Activated CD8-positive, alpha-beta memory T cell treated with anti-CD3 and anti-CD28 coated beads, Interleukin-2, amount 10 ng/mL, durations not matched to agents 7 days and 5 days (primary cell): ENCODE measurements around the gene IFTAP. TPM values are rescaled to one million over a fixed set of nuclear protein-coding genes. Genes with fewer than 3 reads are reported as not detected.
"Not testable (repeated sequence)": the region's sequence is repeated elsewhere in the genome, so short reads cannot be mapped to it uniquely, and the experiment has no call there.

Source experiments
- ATAC-seq: fragments of 150-1000 bp; cut with Tn5 transposase; one replicate; pipeline ENCODE4 v1.10.0; 2021; ENCODE audit warnings: moderate library complexity
- CTCF ChIA-PET: fragments of 350-600 bp; sonication (Branson Sonifier 250); formaldehyde crosslinking; loops from one replicate; lab custom pipeline; 2021; ENCODE audit warnings: antibody characterized with exemption; lab: Charles Lee
- DNase-seq: peaks from one replicate; pipeline ENCODE4 v3.0.0-alpha.2; 2020
- H3K27ac Mint-ChIP-seq: one replicate; pipeline ENCODE4 v1.8.0; 2021; ENCODE audit warnings: mild to moderate bottlenecking, mixed read lengths
- H3K27me3 Mint-ChIP-seq: one replicate; pipeline ENCODE4 v1.8.0; 2021; ENCODE audit warnings: mixed read lengths
- H3K36me3 Mint-ChIP-seq: one replicate; pipeline ENCODE4 v1.8.0; 2021; ENCODE audit warnings: mild to moderate bottlenecking, mixed read lengths
- H3K4me1 Mint-ChIP-seq: one replicate; pipeline ENCODE4 v1.8.0; 2021; ENCODE audit warnings: mixed read lengths
- H3K4me3 Mint-ChIP-seq: one replicate; pipeline ENCODE4 v1.8.0; 2021; ENCODE audit warnings: mild to moderate bottlenecking, moderate library complexity, mixed read lengths
- H3K9me3 Mint-ChIP-seq: one replicate; pipeline ENCODE4 v1.8.0; 2022; ENCODE audit warnings: low read depth, mixed read lengths
- total RNA-seq, 2 experiments: library from RNA; stranded (reverse); gene quantifications; one replicate each; pipeline ENCODE4 v1.2.3, GENCODE V29; 2021

Gene IFTAP
- total RNA-seq, 2 experiments from 2014 or later, result 1.1 to 2.0 TPM

- CTCF ChIA-PET, result no interaction called here
Observed at GRCh38 chr11:36627471-36627870, 33.2 kb downstream of the IFTAP start.

GRCh38 chr11:36628141-36628540, 33.8 kb downstream of the IFTAP start:
- peaks cover 7% of the 10 kb centered on the region for H3K4me1 Mint-ChIP-seq
- no peaks in the 10 kb centered on the region for H3K36me3 Mint-ChIP-seq
- no peak overlapping the region for H3K4me3 Mint-ChIP-seq
- no peaks in the 10 kb centered on the region for H3K9me3 Mint-ChIP-seq
- CTCF ChIA-PET, result no interaction called here
- no peak overlapping the region for H3K27ac Mint-ChIP-seq
- ATAC-seq (no peak), DNase-seq (no peak)
- peaks cover 4% of the 10 kb centered on the region for H3K27me3 Mint-ChIP-seq

More at GRCh38 chr11:36627471-36627870, 33.2 kb downstream of the IFTAP start:
- Mint-ChIP-seq H3K36me3 (no peaks in the 10 kb centered on the region), H3K4me1 (peaks cover 7% of the 10 kb centered on the region), H3K27me3 (peaks cover 4% of the 10 kb centered on the region), H3K4me3 (no peak overlapping the region), H3K27ac (no peak overlapping the region), H3K9me3 (no peaks in the 10 kb centered on the region)
- ATAC-seq (no peak), DNase-seq (no peak)

DNA sequence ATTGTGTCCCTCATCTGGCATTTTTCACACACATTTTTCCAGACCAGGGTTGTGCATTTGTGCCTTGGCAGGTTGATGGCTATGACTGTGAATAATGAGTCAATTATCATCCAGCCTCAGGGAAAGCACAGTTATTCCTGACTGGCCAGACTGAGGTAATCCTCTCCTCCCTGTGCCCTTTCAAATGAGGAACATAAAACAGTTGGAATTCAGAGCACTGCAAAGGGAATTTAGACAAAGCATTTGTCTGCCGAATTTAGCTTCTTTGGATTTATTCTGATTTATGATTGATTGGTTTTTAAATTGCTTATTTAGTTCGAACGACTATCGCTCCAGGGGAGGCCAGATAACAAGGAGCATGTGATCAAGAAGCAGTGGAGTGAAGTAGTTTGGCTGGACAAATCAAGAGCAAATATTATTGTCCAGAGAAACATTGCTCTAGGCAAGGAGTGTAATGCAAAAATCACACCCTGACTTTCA, 34.5 kb downstream of the IFTAP start:
- peaks cover 7% of the 10 kb centered on the region for H3K27me3 Mint-ChIP-seq
- peaks cover 7% of the 10 kb centered on the region for H3K4me1 Mint-ChIP-seq
- H3K4me3 Mint-ChIP-seq, result no peak overlapping the region
- no peaks in the 10 kb centered on the region for H3K9me3 Mint-ChIP-seq
- H3K27ac Mint-ChIP-seq, result no peak overlapping the region
- H3K36me3 Mint-ChIP-seq, result no peaks in the 10 kb centered on the region
- ATAC-seq (no peak), DNase-seq (no peak)
- CTCF ChIA-PET, result no interaction called here

DNA sequence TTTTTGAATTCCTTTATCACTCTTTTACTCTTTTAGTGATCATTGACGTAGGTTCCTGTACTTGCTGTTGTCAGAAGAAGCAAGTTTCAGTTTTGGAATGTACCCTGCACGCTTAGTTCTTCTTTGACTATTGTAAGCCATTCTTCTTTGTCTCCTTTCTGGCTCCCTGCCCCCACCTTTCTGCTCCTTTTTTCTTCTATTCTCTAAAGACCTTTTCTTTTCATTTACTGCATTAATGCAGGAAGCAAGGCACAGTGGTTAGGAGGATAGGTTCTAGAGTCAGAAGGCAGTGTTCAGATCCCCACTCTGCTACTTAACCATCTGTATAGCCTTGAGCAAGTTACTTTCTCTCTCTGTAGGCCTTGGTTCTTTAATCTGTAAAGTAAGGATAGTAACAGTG, 37.5 kb downstream of the IFTAP start:
- ATAC-seq, result peak; percentile 45
- CTCF ChIA-PET, result no interaction called here
- no peak for DNase-seq
- Mint-ChIP-seq H3K9me3 (no peaks in the 10 kb centered on the region), H3K4me3 (no peak overlapping the region), H3K27me3 (peaks cover 3% of the 10 kb centered on the region), H3K36me3 (no peaks in the 10 kb centered on the region), H3K4me1 (peaks cover 7% of the 10 kb centered on the region), H3K27ac (no peak overlapping the region)

GRCh38 chr11:36635066-36635862, 41.0 kb downstream of the IFTAP start:
- Mint-ChIP-seq H3K27ac (no peak overlapping the region), H3K4me1 (peaks cover 7% of the 10 kb centered on the region), H3K36me3 (no peaks in the 10 kb centered on the region), H3K9me3 (no peaks in the 10 kb centered on the region), H3K4me3 (no peak overlapping the region), H3K27me3 (peaks cover 3% of the 10 kb centered on the region)
- DNase-seq (no peak), ATAC-seq (no peak)
- CTCF ChIA-PET, result no interaction called here

DNA sequence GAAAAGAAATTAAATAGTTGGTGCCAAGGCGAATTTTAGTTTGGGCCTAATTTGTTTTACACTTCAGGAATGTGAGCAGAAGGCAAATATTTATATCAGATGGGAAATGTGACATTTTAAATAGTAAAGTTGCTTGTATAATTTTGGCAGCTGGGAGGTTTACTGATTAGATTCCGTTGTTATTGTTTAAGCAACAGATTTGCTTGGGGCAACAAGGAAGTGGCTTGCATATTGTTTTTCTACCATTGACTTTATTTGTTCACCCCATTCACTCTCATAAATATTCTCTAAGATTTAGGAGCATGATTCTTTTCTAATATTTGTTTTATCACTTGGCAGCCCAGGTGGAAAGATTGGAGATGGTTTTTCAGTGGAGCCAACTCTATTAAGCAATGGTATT, 44.3 kb downstream of the IFTAP start:
- H3K4me1 Mint-ChIP-seq, result no peaks in the 10 kb centered on the region
- peaks cover 9% of the 10 kb centered on the region for H3K27me3 Mint-ChIP-seq
- DNase-seq, result no peak
- CTCF ChIA-PET, result no interaction called here
- H3K27ac Mint-ChIP-seq, result no peak overlapping the region
- ATAC-seq, result no peak
- no peak overlapping the region for H3K4me3 Mint-ChIP-seq
- H3K9me3 Mint-ChIP-seq, result no peaks in the 10 kb centered on the region
- H3K36me3 Mint-ChIP-seq, result no peaks in the 10 kb centered on the region

DNA sequence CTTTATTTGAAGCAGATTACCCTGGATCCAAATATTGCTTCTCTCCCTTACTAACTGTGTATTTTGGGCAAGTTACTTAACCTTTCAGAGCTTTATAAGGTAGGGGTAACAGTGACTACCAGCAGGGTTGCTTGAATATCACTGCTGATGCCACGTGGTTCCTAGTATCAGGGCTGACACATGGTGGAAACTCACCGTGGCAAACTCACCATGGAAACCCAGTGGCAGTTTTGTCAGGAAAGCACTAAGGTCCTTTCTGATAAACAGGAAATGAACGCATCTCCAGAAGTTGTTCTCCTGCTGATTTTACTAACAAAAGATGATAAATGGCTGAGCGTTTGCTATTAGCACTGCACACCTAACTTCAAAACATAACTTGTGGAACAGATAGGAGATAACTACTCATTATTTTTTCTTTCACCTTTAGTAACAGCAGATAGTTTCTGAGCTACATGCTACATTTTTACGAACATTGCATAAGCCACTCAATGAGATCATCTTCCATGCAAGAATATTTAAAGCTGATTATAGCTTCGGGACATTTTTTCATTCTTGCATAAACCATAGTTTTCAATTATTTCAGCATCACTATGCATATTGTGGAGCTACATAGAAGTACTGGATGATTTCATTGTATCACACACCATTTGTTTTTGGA, 63.4 kb downstream of the IFTAP start:
- H3K36me3 Mint-ChIP-seq, result peaks cover 2% of the 10 kb centered on the region
- DNase-seq (no peak), ATAC-seq (no peak)
- H3K9me3 Mint-ChIP-seq, result peaks cover 2% of the 10 kb centered on the region
- H3K4me3 Mint-ChIP-seq, result no peak overlapping the region
- no peaks in the 10 kb centered on the region for H3K4me1 Mint-ChIP-seq
- peaks cover 2% of the 10 kb centered on the region for H3K27me3 Mint-ChIP-seq
- no peak overlapping the region for H3K27ac Mint-ChIP-seq
- CTCF ChIA-PET, result interaction anchor here (0.9 kb wide), 1 partner anchor 43 kb away, joined by 3 read pairs; no protein-coding TSS in a partner anchor

DNA sequence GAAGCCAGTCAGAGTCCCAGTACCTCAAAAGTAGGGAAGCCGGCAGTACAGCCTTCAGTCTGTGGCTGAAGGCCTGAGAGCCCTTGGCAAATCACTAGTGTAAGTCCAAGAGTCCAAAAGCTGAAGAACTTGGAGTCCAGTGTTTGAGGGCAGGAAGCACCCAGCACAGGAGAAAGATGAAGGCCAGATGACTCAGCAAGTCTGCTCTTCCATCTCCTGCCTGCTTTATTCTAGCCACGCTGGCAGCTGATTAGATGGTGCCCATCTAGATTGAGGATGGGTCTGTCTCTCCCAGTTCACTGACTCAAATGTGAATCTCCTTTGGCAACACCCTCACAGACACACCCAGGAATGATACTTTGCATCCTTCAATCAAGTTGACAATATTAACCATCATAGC, 67.1 kb downstream of the IFTAP start:
- H3K36me3 Mint-ChIP-seq, H3K27me3 Mint-ChIP-seq, H3K9me3 Mint-ChIP-seq, ATAC-seq, H3K4me1 Mint-ChIP-seq, H3K4me3 Mint-ChIP-seq, H3K27ac Mint-ChIP-seq, DNase-seq: not testable (repeated sequence)
- CTCF ChIA-PET, result interaction anchor here (1.4 kb wide), 1 partner anchor 10 kb away, joined by 4 read pairs; no protein-coding TSS in a partner anchor

DNA sequence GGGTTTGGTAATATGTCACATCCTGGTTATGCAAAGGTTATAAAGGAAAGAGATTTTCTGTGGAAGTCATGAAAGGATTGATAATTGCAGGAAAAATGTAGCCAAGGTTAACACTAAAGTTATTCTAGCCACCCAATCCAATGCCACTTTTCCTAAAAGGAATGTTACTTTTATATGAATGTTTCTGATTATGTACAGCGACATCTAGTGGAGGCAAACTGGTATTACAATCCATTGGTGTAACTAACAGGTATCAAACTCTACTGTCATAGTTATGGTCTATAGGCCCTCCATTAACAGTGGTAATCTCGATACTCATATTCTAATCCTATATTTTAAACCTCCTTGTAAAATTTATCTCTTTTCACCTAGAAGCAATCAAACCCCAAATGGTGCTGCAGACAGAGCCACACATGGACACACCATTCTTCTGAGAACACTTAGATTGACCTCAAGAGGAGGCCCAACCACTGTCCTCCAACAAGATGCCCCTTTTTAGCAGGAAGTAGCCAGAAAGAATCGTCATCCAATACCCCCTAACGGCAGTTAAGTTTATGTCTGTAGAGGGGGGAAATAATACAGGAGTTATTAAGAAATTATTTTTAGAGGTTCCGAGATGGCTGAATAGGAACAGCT, 78.6 kb downstream of the IFTAP start:
- Mint-ChIP-seq H3K4me1 (no peaks in the 10 kb centered on the region), H3K27ac (no peak overlapping the region), H3K4me3 (no peak overlapping the region), H3K9me3 (no peaks in the 10 kb centered on the region), H3K36me3 (no peaks in the 10 kb centered on the region), H3K27me3 (no peaks in the 10 kb centered on the region)
- DNase-seq, result no peak
- no peak for ATAC-seq
- CTCF ChIA-PET, result interaction anchor here (0.6 to 2.1 kb wide), 6 partner anchors 74 to 800 kb away, joined by 3 to 18 read pairs (median 4); no protein-coding TSS in a partner anchor

- H3K27me3 Mint-ChIP-seq, result peaks cover 23% of the 10 kb centered on the region
Observed at GRCh38 chr11:36679547-36679946, 85.2 kb downstream of the IFTAP start.

DNA sequence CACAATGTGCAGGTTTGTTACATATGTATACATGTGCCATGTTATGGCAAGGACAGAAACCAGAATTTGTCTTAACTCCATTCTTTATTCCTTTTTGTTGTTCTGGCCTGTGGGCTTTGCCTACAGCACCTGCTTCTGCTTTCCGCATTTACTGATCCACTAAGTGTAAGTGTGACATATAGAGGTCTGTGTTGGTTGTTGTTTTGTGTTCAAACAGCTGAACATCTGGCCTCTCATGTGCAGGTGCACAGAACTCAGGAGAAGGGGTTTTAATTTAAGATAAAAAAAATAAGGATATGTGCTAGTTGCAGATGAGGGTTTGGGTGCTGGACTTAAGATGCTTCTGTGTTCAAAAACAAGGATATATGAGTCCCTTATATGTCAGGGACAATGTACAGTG, 89.5 kb downstream of the IFTAP start:
- Mint-ChIP-seq H3K4me1 (no peaks in the 10 kb centered on the region), H3K4me3 (no peak overlapping the region)
- CTCF ChIA-PET, result no interaction called here

More at GRCh38 chr11:36679547-36679946, 85.2 kb downstream of the IFTAP start:
- H3K4me3 Mint-ChIP-seq, DNase-seq, H3K27ac Mint-ChIP-seq, H3K4me1 Mint-ChIP-seq, CTCF ChIA-PET, H3K9me3 Mint-ChIP-seq, ATAC-seq, H3K36me3 Mint-ChIP-seq: not testable (repeated sequence)

GRCh38 chr11:36684840-36685801, 90.8 kb downstream of the IFTAP start:
- Mint-ChIP-seq H3K36me3 (no peaks in the 10 kb centered on the region), H3K27ac (no peak overlapping the region), H3K9me3 (no peaks in the 10 kb centered on the region), H3K27me3 (peaks cover 67% of the 10 kb centered on the region), H3K4me1 (no peaks in the 10 kb centered on the region), H3K4me3 (no peak overlapping the region)
- DNase-seq (no peak), ATAC-seq (no peak)
- CTCF ChIA-PET, result no interaction called here

More for the DNA sequence above, 89.5 kb downstream of the IFTAP start:
- no peak for ATAC-seq
- Mint-ChIP-seq H3K36me3 (no peaks in the 10 kb centered on the region), H3K9me3 (no peaks in the 10 kb centered on the region), H3K27me3 (peaks cover 54% of the 10 kb centered on the region), H3K27ac (no peak overlapping the region)
- no peak for DNase-seq
